Neural cell (in vitro differentiated cells): Measurements from ENCODE around the gene EDN1. TPM values are rescaled to one million over a fixed set of nuclear protein-coding genes. Genes with fewer than 3 reads are reported as not detected.

Source experiments
- H2AFZ ChIP-seq: fragments of 200-600, 300-800 bp; sonication (generic), shearing (Covaris generic); 2 replicates; pipeline ENCODE4 v1.6.0; 2014; ENCODE audit warnings: low read depth, mild to moderate bottlenecking, antibody characterized with exemption, low read length, moderate library complexity
- H3F3A ChIP-seq: fragments of 200-600 bp; shearing (Covaris generic); 2 replicates; pipeline ENCODE4 v1.6.1; 2016; ENCODE audit warnings: mild to moderate bottlenecking, moderate library complexity, mixed read lengths, antibody characterized with exemption, low read length; ENCODE audit not compliant: insufficient read depth, poor library complexity, severe bottlenecking
- H3K27ac ChIP-seq: fragments of 200-600, 300-800 bp; sonication (generic), shearing (Covaris generic); 2 replicates; pipeline ENCODE4 v1.5.1; 2014; ENCODE audit warnings: mild to moderate bottlenecking, low read length, moderate library complexity
- H3K27me3 ChIP-seq: fragments of 300-800, 200-600 bp; sonication (generic), shearing (Covaris generic); 2 replicates; pipeline ENCODE4 v1.6.0; 2014; ENCODE audit warnings: mild to moderate bottlenecking, low read depth, low read length, moderate library complexity; ENCODE audit not compliant: insufficient read depth
- H3K36me3 ChIP-seq: fragments of 300-800, 200-600 bp; sonication (generic), shearing (Covaris generic); 2 replicates; pipeline ENCODE4 v1.5.1; 2014; ENCODE audit warnings: mild to moderate bottlenecking, antibody characterized with exemption, low read length, moderate library complexity; ENCODE audit not compliant: insufficient read depth
- H3K4me2 ChIP-seq: fragments of 300-800, 200-600 bp; sonication (generic), shearing (Covaris generic); 2 replicates; pipeline ENCODE4 v1.6.0; 2014; ENCODE audit warnings: mild to moderate bottlenecking, low read length
- H3K4me3 ChIP-seq: fragments of 300-800, 200-600 bp; sonication (generic), shearing (Covaris generic); 2 replicates; pipeline ENCODE4 v1.5.1; 2014; ENCODE audit warnings: mild to moderate bottlenecking, low read length, moderate library complexity
- H3K79me2 ChIP-seq: fragments of 200-600 bp; shearing (Covaris generic); replicated peaks from 2 replicates; pipeline ENCODE4 v1.6.0; 2014; ENCODE audit warnings: mild to moderate bottlenecking, low read length, moderate library complexity; ENCODE audit not compliant: insufficient read depth
- H3K9ac ChIP-seq: fragments of 300-800, 200-600 bp; sonication (generic), shearing (Covaris generic); 2 replicates; pipeline ENCODE4 v1.6.1; 2016; ENCODE audit warnings: mild to moderate bottlenecking, low read length, mixed read lengths
- H3K9me2 ChIP-seq: fragments of 200-600 bp; shearing (Covaris generic); 2 replicates; pipeline ENCODE4 v1.6.1; 2016; ENCODE audit warnings: mild to moderate bottlenecking, low read length, mixed read lengths; ENCODE audit not compliant: insufficient read depth
- H3K9me3 ChIP-seq: fragments of 200-600, 300-800 bp; sonication (generic), shearing (Covaris generic); 2 replicates; pipeline ENCODE4 v1.6.1; 2016; ENCODE audit warnings: mild to moderate bottlenecking, mixed run types, low read length, moderate library complexity, mixed read lengths
- H4K20me1 ChIP-seq: fragments of 200-600 bp; shearing (Covaris generic); 2 replicates; pipeline ENCODE4 v1.6.1; 2016; ENCODE audit warnings: mild to moderate bottlenecking, mixed run types; ENCODE audit not compliant: insufficient read depth
- EP300 ChIP-seq: fragments of 450-650 bp; conservative IDR thresholded peaks from 2 replicates; pipeline ENCODE4 v1.6.1; 2014; ENCODE audit warnings: antibody characterized with exemption, mild to moderate bottlenecking, moderate library complexity; ENCODE audit not compliant: poor library complexity, severe bottlenecking
- EZH2 ChIP-seq: fragments of 200-600, 300-800 bp; shearing (Covaris generic), sonication (generic); IDR thresholded peaks from 2 replicates; pipeline ENCODE4 v1.6.1; 2014; ENCODE audit warnings: antibody characterized with exemption, low read length, borderline replicate concordance, mild to moderate bottlenecking; ENCODE audit not compliant: insufficient read depth, poor library complexity, severe bottlenecking
- MXI1 ChIP-seq: fragments of 450-650 bp; conservative IDR thresholded peaks from 2 replicates; pipeline ENCODE4 v1.6.1; 2014; ENCODE audit warnings: antibody characterized with exemption, mild to moderate bottlenecking; ENCODE audit not compliant: poor library complexity, severe bottlenecking
- POLR2AphosphoS5 ChIP-seq: IDR thresholded peaks from 2 replicates; pipeline ENCODE4 v1.6.1; 2012
- RAD21 ChIP-seq: fragments of 450-650 bp; conservative IDR thresholded peaks from 2 replicates; pipeline ENCODE4 v1.6.1; 2014; ENCODE audit warnings: antibody characterized with exemption, mild to moderate bottlenecking, moderate library complexity
- REST ChIP-seq: IDR thresholded peaks from 2 replicates; pipeline ENCODE4 v1.6.1; 2012; ENCODE audit warnings: borderline replicate concordance
- SMC3 ChIP-seq: fragments of 450-650 bp; conservative IDR thresholded peaks from 2 replicates; pipeline ENCODE4 v1.6.1; 2014; ENCODE audit warnings: antibody characterized with exemption, mild to moderate bottlenecking, moderate library complexity; ENCODE audit not compliant: poor library complexity
- TAF1 ChIP-seq: IDR thresholded peaks from 2 replicates; pipeline ENCODE4 v1.6.1; 2012; ENCODE audit warnings: low read depth
- polyA plus RNA-seq: library from polyadenylated mRNA; depleted of rRNA; stranded (reverse); fragments of >200 nt; gene quantifications from 2 replicates; pipeline ENCODE4 v1.2.3, GENCODE V29; 2014
- TF ChIP-seq, protein P1 (sequence below): fragments of 450-650 bp; IDR thresholded peaks from 2 replicates; pipeline ENCODE4 v1.5.1; 2014; ENCODE audit warnings: antibody characterized with exemption, mild to moderate bottlenecking, moderate library complexity; ENCODE audit not compliant: poor library complexity, severe bottlenecking

Gene EDN1
- polyA plus RNA-seq, 1 donor from 2014 or later = 2.2 TPM

- H3K27ac ChIP-seq = no peak overlapping the region
- H3K79me2 ChIP-seq = no peaks in the 10 kb centered on the region
- H3F3A ChIP-seq = no peaks in the 10 kb centered on the region
- H2AFZ ChIP-seq = no peak overlapping the region
- H3K9me3 ChIP-seq = no peaks in the 10 kb centered on the region
- H3K9ac ChIP-seq = no peak overlapping the region
- H3K36me3 ChIP-seq = no peaks in the 10 kb centered on the region
- no peak overlapping the region for H3K4me2 ChIP-seq
- no peak for TF ChIP-seq POLR2AphosphoS5
- no peak for TF ChIP-seq SMC3
- H3K9me2 ChIP-seq = no peaks in the 10 kb centered on the region
- H4K20me1 ChIP-seq = no peaks in the 10 kb centered on the region
- peaks cover 41% of the 10 kb centered on the region for H3K27me3 ChIP-seq
- H3K4me3 ChIP-seq = peak overlapping the region; percentile 57
Observed at GRCh38 chr6:12291071-12291838, 1.1 kb downstream of the EDN1 start.

DNA sequence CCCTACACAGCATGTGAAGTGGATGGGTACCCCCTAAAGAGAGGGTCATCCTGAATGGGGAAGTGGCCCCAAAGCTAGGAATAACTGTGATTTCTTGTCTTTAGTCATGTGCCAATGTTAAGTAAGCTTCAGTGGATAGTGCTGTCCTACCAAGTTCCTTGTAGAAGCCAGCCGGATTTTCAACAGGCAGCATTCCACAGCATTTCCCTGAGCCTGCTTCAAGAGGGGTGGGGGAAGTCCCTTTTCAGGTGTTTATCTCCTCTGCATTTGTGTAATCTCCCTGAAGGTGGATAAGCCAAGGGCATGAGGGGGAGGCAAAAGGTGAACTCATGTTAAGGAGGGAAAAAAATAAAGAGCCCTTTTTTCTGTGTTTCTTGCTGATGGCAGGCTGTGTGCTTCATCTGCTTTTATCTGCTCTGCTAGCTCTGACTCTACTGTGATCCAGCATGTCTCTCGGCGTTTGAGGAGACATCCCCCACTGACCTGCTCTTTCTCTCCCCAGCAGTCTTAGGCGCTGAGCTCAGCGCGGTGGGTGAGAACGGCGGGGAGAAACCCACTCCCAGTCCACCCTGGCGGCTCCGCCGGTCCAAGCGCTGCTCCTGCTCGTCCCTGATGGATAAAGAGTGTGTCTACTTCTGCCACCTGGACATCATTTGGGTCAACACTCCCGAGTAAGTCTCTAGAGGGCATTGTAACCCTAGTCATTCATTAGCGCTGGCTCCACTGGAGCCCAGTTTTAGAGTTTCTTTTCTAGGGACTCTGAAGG lies 1.9 kb downstream of the EDN1 start:
- H3K36me3 ChIP-seq = no peaks in the 10 kb centered on the region
- H3K9me3 ChIP-seq = no peaks in the 10 kb centered on the region
- no peak overlapping the region for H2AFZ ChIP-seq
- TF ChIP-seq RAD21 = no peak
- TF ChIP-seq, protein P1, sequence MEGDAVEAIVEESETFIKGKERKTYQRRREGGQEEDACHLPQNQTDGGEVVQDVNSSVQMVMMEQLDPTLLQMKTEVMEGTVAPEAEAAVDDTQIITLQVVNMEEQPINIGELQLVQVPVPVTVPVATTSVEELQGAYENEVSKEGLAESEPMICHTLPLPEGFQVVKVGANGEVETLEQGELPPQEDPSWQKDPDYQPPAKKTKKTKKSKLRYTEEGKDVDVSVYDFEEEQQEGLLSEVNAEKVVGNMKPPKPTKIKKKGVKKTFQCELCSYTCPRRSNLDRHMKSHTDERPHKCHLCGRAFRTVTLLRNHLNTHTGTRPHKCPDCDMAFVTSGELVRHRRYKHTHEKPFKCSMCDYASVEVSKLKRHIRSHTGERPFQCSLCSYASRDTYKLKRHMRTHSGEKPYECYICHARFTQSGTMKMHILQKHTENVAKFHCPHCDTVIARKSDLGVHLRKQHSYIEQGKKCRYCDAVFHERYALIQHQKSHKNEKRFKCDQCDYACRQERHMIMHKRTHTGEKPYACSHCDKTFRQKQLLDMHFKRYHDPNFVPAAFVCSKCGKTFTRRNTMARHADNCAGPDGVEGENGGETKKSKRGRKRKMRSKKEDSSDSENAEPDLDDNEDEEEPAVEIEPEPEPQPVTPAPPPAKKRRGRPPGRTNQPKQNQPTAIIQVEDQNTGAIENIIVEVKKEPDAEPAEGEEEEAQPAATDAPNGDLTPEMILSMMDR = no peak
- no peak for TF ChIP-seq EP300
- no peak for TF ChIP-seq MXI1
- TF ChIP-seq REST = no peak
- no peak for TF ChIP-seq EZH2
- no peak for TF ChIP-seq SMC3
- TF ChIP-seq POLR2AphosphoS5 = no peak
- TF ChIP-seq TAF1 = no peak
- H3K9me2 ChIP-seq = no peaks in the 10 kb centered on the region
- H3K27me3 ChIP-seq = peaks cover 41% of the 10 kb centered on the region
- no peak overlapping the region for H3K4me2 ChIP-seq
- no peaks in the 10 kb centered on the region for H4K20me1 ChIP-seq
- H3K9ac ChIP-seq = no peak overlapping the region
- no peak overlapping the region for H3K4me3 ChIP-seq
- no peaks in the 10 kb centered on the region for H3K79me2 ChIP-seq
- no peak overlapping the region for H3K27ac ChIP-seq
- no peaks in the 10 kb centered on the region for H3F3A ChIP-seq
